NCI-H510A (cell line): Measurements from ENCODE around the gene MYBL2.
"Not testable (repeated sequence)": the region's sequence is repeated elsewhere in the genome, so short reads cannot be mapped to it uniquely, and the experiment has no call there.

Experiments used
- DNase-seq: peaks from one replicate; lab custom pipeline; 2025; lab: John Stamatoyannopoulos, UW

MYBL2 gene

GRCh38 chr20:43751167-43752050, 84.5 kb downstream of the MYBL2 start:
- DNase-seq = no peak

DNA sequence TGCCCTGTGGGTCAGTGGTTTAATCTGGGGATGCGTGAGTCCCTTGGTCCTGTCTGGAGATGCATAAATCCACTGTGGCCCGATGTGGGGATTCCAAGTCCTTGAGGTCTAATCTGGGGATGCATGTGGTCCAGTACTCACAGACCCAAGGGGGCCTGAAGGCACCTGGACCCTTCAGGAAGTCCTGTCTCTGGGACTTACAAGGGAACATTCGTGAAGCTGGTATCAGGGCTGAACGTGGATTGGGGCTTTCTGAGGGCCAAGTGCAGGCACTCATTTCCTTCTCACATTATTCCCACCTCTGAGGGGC, 85.1 kb downstream of the MYBL2 start:
- DNase-seq = no peak

DNA sequence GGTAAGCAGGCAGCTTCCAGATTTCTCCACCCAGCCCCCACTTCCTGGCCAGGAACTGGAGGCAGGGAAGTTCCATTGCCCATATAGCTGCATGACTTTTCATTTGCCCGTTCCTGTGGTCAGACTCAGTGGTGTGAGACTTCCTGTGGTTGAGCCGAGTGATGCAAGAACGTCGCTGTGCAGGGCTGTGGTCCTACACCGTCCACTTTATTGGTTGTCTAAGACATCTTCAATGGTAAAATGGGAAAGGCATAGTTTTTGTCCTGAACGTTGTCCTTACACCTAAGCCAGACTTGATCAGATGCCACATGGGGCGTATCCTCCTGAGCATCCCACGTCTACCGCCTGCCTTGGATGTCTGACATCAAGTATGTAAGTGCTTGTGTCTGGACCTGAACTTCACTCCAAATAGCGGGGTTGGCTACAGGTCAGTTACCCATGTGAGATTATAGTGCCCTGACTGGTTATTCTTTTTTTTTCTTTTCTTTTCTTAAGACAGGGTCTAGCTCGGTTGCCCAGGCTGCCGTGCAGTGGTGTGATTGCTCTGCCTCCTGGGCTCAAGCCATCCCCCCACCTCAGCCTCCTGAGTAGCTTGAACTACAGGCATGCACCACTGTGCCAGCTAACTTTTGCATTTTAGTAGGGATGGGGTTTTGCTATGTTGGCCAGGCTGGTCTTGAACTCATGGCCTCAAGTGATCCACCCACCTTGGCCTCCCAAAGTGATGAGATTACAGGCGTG, 85.8 kb downstream of the MYBL2 start:
- no peak for DNase-seq

DNA sequence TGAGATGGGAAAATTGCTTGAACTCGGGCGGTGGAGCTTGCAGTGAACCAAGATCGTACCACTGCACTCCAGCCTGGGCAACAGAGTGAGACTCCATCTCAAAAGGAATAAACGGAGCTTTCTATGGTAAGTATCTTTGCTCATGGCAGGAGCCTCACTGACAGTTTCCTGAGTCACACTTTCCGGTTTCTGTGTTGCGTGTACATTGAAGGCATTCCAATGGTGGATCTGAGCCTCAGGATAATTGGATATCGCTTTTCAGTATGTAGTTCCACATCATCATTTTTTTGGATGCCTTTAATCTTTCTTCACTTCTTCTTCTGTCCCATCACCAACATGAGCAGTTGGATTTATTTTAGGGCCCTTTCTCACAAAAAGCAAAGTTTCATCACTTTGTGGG, 88.5 kb downstream of the MYBL2 start:
- DNase-seq = no peak

DNA sequence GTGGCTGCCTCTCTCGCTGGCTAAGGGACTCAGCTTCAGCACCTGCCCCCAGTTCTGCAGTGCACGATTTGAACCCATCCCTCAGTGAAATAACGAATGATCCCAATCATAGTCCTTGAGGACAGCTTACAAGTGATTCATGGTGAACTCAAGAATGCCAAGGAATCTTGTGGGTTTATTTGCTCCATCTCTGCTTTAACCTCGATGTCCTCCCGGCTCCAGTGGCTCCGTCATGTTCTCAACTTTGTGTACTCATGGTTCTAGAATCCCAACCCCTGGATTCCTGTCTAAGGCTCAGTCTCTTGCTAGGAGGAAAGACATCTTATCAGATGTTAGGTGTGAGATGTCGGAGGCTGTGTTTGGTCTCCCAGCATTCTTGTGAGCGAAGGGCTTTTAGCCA, 88.9 kb downstream of the MYBL2 start:
- no peak for DNase-seq

- not testable (repeated sequence) for DNase-seq
These were observed 91.0 kb downstream of the MYBL2 start for GRCh38 chr20:43757888-43758287.

DNA sequence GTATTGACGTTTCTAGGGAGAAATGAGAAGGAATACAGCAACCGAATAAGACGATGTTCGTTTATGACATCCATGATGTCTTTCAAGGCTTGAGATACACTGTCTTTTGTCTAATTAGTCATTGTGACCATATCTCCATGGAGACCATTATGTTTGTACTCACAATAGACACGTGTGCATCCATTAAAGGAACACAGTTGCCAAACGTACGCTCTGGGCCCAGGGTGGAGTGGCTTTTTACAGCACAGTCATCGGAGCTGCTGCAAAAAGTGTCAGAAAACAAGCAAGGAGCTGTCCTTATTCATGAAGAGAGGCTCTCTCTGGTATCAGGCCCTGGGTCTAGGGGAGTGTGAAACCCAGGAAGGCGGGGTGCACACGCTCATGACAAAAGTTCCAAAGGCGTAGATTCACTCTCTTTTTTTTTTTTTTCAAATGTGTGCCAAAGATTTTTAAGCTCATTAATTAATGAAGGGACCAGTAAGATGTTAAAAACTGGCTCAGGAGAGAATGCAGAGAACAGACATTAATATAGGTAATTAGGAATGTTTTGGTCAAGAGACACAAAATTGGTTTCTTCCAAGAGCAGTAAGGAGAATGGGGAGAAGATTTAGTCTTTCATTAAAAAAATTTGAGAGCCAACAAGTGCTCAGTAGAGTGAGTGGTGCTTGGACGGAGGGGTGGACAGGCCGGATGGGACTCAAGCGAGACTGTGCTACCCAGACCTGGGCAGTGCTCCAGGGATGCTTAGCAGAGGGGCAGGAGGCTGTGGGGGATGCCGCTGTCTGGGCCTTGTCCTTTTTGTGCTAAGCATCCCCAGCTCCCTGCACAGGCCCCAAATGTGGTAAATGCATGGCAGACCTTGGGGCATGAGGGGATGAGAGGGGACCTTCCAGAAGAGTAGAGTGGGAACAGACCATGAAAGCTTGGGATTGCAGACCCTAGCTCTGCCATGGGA, 94.7 kb downstream of the MYBL2 start:
- no peak for DNase-seq

- DNase-seq = no peak
These were observed 96.0 kb downstream of the MYBL2 start for GRCh38 chr20:43762911-43763310.

- DNase-seq = no peak
These were observed 99.0 kb downstream of the MYBL2 start for GRCh38 chr20:43765916-43766315.
